Keratinocyte (primary cell): ENCODE results near the gene TPGS2. TPM values are rescaled to one million over a fixed set of nuclear protein-coding genes. Genes with fewer than 3 reads are reported as not detected.
A peak's percentile ranks its signal among the peaks of the same experiment; 100 is the strongest.

ENCODE experiments used
- DNase-seq: peaks from one replicate; pipeline ENCODE4 v3.0.0-alpha.2; 2011; ENCODE audit warnings: low read depth, missing footprints, low spot score
- FAIRE-seq: peaks from 2 replicates; lab custom pipeline; 2011; peaks lifted over from hg19 to GRCh38; lab: Jason Lieb, UNC
- H2AFZ ChIP-seq: 2 replicates; pipeline ENCODE4 v1.6.0; 2012; ENCODE audit warnings: low read length, control low read depth, inconsistent platforms; ENCODE audit not compliant: control insufficient read depth
- H3K27ac ChIP-seq: 2 replicates; pipeline ENCODE4 v1.5.1; 2011; ENCODE audit warnings: low read length; ENCODE audit not compliant: control insufficient read depth, insufficient read depth
- H3K27me3 ChIP-seq: 3 replicates; pipeline ENCODE4 v1.6.0; 2011; ENCODE audit warnings: low read length; ENCODE audit not compliant: control insufficient read depth, insufficient read depth; ENCODE audit errors: extremely low read depth
- H3K36me3 ChIP-seq, 2 experiments: 2 replicates in 1 of 2; 3 replicates in 1 of 2; pipeline ENCODE4 v1.5.1; 2011; ENCODE audit warnings: low read length in 2 of 2, mild to moderate bottlenecking in 1 of 2; ENCODE audit not compliant: control insufficient read depth in 2 of 2, insufficient read depth in 2 of 2; ENCODE audit errors: extremely low read depth in 1 of 2
- H3K4me1 ChIP-seq: 3 replicates; pipeline ENCODE4 v1.5.1; 2011; ENCODE audit warnings: low read length; ENCODE audit not compliant: control insufficient read depth, insufficient read depth; ENCODE audit errors: extremely low read depth
- H3K4me2 ChIP-seq: 3 replicates; pipeline ENCODE4 v1.6.0; 2011; ENCODE audit warnings: low read depth, low read length; ENCODE audit not compliant: control insufficient read depth, insufficient read depth; ENCODE audit errors: extremely low read depth
- H3K4me3 ChIP-seq, 3 experiments: fragments of 200-600 bp in 1 of 3; sonication (generic) in 1 of 3; 2 replicates in 2 of 3; 3 replicates in 1 of 3; pipeline ENCODE4 v1.5.1; 2011 to 2016; ENCODE audit warnings: low read length in 3 of 3, mild to moderate bottlenecking in 3 of 3, control low read depth in 2 of 3, inconsistent platforms in 1 of 3, low read depth in 1 of 3, mixed read lengths in 1 of 3, mixed run types in 1 of 3, moderate library complexity in 1 of 3; ENCODE audit not compliant: control insufficient read depth in 2 of 3, insufficient read depth in 2 of 3; ENCODE audit errors: extremely low read depth in 1 of 3
- H3K79me2 ChIP-seq: 2 replicates; pipeline ENCODE4 v1.6.0; 2012; ENCODE audit warnings: low read length; ENCODE audit not compliant: control insufficient read depth, insufficient read depth
- H3K9ac ChIP-seq: 3 replicates; pipeline ENCODE4 v1.6.0; 2011; ENCODE audit warnings: low read length; ENCODE audit not compliant: control insufficient read depth, insufficient read depth; ENCODE audit errors: extremely low read depth
- H3K9me1 ChIP-seq: 3 replicates; pipeline ENCODE4 v1.6.0; 2011; ENCODE audit warnings: low read length; ENCODE audit not compliant: control insufficient read depth, insufficient read depth; ENCODE audit errors: extremely low read depth
- H3K9me3 ChIP-seq: 2 replicates; pipeline ENCODE4 v1.5.1; 2012; ENCODE audit warnings: low read depth, low read length; ENCODE audit not compliant: control insufficient read depth
- H4K20me1 ChIP-seq: 3 replicates; pipeline ENCODE4 v1.6.0; 2011; ENCODE audit warnings: low read length; ENCODE audit not compliant: control insufficient read depth, insufficient read depth; ENCODE audit errors: extremely low read depth
- EZH2 ChIP-seq: IDR thresholded peaks from one replicate; pipeline ENCODE4 v1.6.1; 2012; ENCODE audit warnings: inconsistent platforms, mild to moderate bottlenecking, low read length, moderate library complexity
- dilution Hi-C: fragments of 300-500 bp; cut with MboI; formaldehyde crosslinking; loops from one replicate; pipeline ENCODE4 v1.7.0; 2020; ENCODE audit warnings: low sequenced_read_pairs; ENCODE audit not compliant: extremely low pct_ligation_motif_present
- polyA plus RNA-seq, 5 experiments: library from polyadenylated mRNA; depleted of rRNA in 3 of 5; stranded (reverse) in 3 of 5; stranded (forward) in 1 of 5; unstranded in 1 of 5; fragments of >200 nt; gene quantifications; 1 replicate in 1 of 5; 2 replicates in 3 of 5; 3 replicates in 1 of 5; pipeline versions ENCODE4 v1.2.1 to v1.2.3, GENCODE V29; 2011 to 2012; ENCODE audit warnings: missing spikeins in 2 of 5, low read depth in 1 of 5, low replicate concordance in 1 of 5
- TF ChIP-seq, protein P1 (sequence below), 3 experiments: IDR thresholded peaks in 1 of 3; conservative IDR thresholded peaks in 1 of 3; optimal IDR thresholded peaks in 1 of 3; 2 replicates in 2 of 3; 3 replicates in 1 of 3; pipeline versions ENCODE3 to v1.5.1; 2011; ENCODE audit warnings: low read length in 3 of 3, mild to moderate bottlenecking in 3 of 3, moderate library complexity in 2 of 3, control low read depth in 1 of 3, inconsistent platforms in 1 of 3; ENCODE audit not compliant: insufficient read depth in 2 of 3; ENCODE audit errors: extremely low read depth in 1 of 3

Gene TPGS2
- polyA plus RNA-seq, 1 donor (not counting 4 experiments of a cell fraction or from before 2014, with no cell fraction given): 254 TPM

DNA sequence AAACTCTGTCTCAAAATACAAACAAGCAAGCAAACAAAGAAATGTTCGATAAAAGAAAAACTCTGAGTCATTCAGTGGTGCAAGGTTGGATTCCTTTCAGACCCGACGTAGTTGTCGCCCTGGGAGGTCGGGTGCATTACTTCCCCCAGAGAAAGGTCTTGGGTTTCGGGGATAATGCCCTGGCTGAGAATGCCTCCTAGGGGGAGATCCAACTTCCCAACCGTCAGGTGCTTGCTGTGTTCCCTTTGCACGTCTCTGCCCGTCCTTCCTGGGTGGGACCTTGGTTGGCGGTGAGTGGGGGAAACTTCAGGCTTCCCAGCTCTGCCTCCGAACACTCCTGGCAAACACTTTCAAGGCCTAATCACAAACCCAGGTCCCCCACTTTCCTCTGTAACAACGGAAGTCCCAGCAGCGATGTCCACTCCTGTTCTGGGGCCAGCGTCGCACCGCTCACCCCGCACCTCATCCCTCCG lies 609 bp downstream of the TPGS2 start:
- peaks cover 14% of the 10 kb centered on the region for H3K4me1 ChIP-seq
- FAIRE-seq: peak; percentile 57
- no peaks in the 10 kb centered on the region for H3K27me3 ChIP-seq
- dilution Hi-C loops: no loop called here
- H3K9me3 ChIP-seq: no peaks in the 10 kb centered on the region
- H3K9ac ChIP-seq: peak overlapping the region; percentile 88
- H3K79me2 ChIP-seq: peaks cover 20% of the 10 kb centered on the region
- H3K36me3 ChIP-seq: peaks cover 0 to under 1% of the 10 kb centered on the region in 2 experiments
- DNase-seq: no peak
- H3K9me1 ChIP-seq: no peaks in the 10 kb centered on the region
- peak overlapping the region; percentile 85 for H3K4me2 ChIP-seq
- peak overlapping the region; percentile 86 to 97 (median 92) for H3K4me3 ChIP-seq
- H4K20me1 ChIP-seq: no peaks in the 10 kb centered on the region
- H3K27ac ChIP-seq: peak overlapping the region; percentile 95
- no peak for TF ChIP-seq EZH2
- TF ChIP-seq, protein P1, sequence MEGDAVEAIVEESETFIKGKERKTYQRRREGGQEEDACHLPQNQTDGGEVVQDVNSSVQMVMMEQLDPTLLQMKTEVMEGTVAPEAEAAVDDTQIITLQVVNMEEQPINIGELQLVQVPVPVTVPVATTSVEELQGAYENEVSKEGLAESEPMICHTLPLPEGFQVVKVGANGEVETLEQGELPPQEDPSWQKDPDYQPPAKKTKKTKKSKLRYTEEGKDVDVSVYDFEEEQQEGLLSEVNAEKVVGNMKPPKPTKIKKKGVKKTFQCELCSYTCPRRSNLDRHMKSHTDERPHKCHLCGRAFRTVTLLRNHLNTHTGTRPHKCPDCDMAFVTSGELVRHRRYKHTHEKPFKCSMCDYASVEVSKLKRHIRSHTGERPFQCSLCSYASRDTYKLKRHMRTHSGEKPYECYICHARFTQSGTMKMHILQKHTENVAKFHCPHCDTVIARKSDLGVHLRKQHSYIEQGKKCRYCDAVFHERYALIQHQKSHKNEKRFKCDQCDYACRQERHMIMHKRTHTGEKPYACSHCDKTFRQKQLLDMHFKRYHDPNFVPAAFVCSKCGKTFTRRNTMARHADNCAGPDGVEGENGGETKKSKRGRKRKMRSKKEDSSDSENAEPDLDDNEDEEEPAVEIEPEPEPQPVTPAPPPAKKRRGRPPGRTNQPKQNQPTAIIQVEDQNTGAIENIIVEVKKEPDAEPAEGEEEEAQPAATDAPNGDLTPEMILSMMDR (optimal IDR thresholded peaks at IDR 0.05 in 1 of 3, IDR thresholded peaks at IDR 0.05 in 1 of 3, conservative IDR thresholded peaks at IDR 0.05 in 1 of 3; ENCODE audit: extremely low read depth in 1 of 3, insufficient read depth in 2 of 3, low read length in 3 of 3): no peak
- peak overlapping the region; percentile 91 for H2AFZ ChIP-seq

DNA sequence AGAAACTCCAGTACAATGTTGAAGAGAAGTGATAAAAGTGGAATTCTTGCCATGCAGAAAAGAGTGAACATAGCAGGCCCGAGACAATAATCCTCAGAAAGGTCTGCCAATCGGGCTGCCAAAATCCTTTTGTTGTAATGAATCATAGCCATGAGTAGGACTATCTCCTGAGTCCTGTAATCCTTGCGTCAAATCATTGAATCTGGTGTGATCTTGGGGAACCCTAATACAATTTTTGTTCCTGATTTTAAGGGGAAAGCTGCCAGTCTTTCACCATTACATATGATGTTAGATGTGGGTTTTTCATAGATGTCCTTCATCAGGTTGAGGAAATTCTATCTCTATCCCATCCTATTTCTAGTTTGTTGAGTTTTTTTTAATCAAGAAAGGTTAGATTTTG lies 2.2 kb downstream of the TPGS2 start:
- H3K9me1 ChIP-seq: no peaks in the 10 kb centered on the region
- no peaks in the 10 kb centered on the region for H3K9me3 ChIP-seq
- H3K27me3 ChIP-seq: no peaks in the 10 kb centered on the region
- peaks cover 2 to 3% of the 10 kb centered on the region in 2 experiments for H3K36me3 ChIP-seq
- H4K20me1 ChIP-seq: no peaks in the 10 kb centered on the region
- H2AFZ ChIP-seq: no peak overlapping the region
- peaks cover 14% of the 10 kb centered on the region for H3K4me1 ChIP-seq
- no peak overlapping the region for H3K27ac ChIP-seq
- no peak overlapping the region for H3K4me2 ChIP-seq
- H3K9ac ChIP-seq: no peak overlapping the region
- H3K4me3 ChIP-seq: no peak overlapping the region
- TF ChIP-seq EZH2: no peak
- TF ChIP-seq, protein P1 (optimal IDR thresholded peaks at IDR 0.05 in 1 of 3, IDR thresholded peaks at IDR 0.05 in 1 of 3, conservative IDR thresholded peaks at IDR 0.05 in 1 of 3; ENCODE audit: extremely low read depth in 1 of 3, insufficient read depth in 2 of 3, low read length in 3 of 3): no peak
- dilution Hi-C loops: no loop called here
- FAIRE-seq (no peak), DNase-seq (no peak)
- peaks cover 20% of the 10 kb centered on the region for H3K79me2 ChIP-seq
